ENCODE data around the gene SPRED3.

- TF ChIP-seq CTCF (IDR thresholded peaks at IDR 0.05): no peak
- TF ChIP-seq POLR2AphosphoS5 (IDR thresholded peaks at IDR 0.05): no peak
- no peak for TF ChIP-seq POLR2A (IDR thresholded peaks at IDR 0.05; ENCODE audit: low read depth)
- no peak for TF ChIP-seq EP300 (IDR thresholded peaks at IDR 0.05)
These were observed 53.3 kb downstream of the SPRED3 start for GRCh38 chr19:38441657-38442348.

All from esophagus muscularis mucosa (tissue), 4 donors.